Measurements from ENCODE around the gene HECTD1.
"Not testable (repeated sequence)": the region's sequence is repeated elsewhere in the genome, so short reads cannot be mapped to it uniquely, and the experiment has no call there.

The HECTD1 gene

DNA sequence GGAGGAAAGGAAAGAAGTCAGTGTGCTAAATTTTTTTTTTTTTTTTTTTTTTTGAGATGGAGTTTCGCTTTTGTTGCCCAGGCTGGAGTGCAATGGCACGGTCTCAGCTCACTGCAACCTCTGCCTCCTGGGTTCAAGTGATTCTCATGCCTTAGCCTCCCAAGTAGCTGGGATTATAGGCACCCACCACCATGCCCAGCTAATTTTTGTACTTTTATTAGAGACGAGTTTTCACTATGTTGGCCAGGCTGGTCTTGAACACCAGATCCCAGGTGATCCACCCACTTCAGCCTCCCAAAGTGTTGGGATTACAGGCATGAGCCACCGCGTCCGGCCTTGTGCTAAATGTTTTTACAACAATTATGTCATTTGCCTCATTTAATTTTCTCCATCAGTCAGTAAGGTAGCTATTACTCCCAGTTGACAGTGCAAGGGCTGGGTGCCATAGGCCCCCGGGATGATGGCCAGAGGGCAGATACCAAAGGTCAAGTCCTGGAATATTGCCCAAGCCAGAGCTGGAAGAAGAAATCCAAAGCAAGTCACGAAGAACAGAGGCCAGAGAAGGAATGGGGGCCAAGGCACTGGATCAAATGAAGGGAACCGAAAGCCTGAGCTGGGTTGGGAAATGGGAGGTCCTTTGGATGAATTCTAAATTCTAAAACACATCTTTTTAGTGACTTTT, 154.5 kb downstream of the HECTD1 start:
- H3K36me3 ChIP-seq (ENCODE audit: control insufficient read depth in 2 of 2, insufficient read depth in 1 of 2, low read length in 2 of 2); H3K4me1 ChIP-seq (ENCODE audit: control insufficient read depth, insufficient read depth, low read length); H3K27ac ChIP-seq (ENCODE audit: extremely low read depth, low read depth, low read length); H3K4me3 ChIP-seq (ENCODE audit: low read depth, low read length); H3K9me3 ChIP-seq (ENCODE audit: control insufficient read depth, insufficient read depth, low read depth, low read length); POLR2A ChIA-PET: not testable (repeated sequence)
- 0 out of 2 replicates have a peak, but pooled peaks have one; percentile 9 for TF ChIP-seq ZNF629 (tag by site-specific recombination; IDR thresholded peaks at IDR 0.05)
- CTCF ChIA-PET = interaction anchor here (0.7 kb wide), 2 partner anchors 16 to 53 kb away, joined by 3 to 4 read pairs; no protein-coding TSS in a partner anchor

DNA sequence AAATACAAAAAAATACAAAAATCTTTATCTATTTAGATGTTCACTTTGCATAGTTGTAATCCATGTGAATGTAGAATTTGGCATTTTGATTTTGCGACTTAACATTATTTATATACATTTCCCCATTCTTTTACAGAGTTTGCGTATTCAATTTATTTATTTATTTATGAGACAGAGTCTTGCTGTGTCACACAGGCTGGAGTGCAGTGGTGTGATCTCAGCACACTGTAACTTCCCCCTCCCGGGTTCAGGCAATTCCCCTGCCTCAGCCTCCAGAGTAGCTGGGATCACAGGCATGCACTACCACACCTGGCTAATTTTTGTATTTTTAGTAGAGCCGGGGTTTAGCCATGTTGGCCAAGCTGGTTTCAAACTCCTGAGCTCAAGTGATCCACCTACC, 156.1 kb downstream of the HECTD1 start:
- H3K4me3 ChIP-seq (ENCODE audit: low read depth, low read length) = no peak overlapping the region
- H3K36me3 ChIP-seq (ENCODE audit: control insufficient read depth in 2 of 2, insufficient read depth in 1 of 2, low read length in 2 of 2) = no peaks in the 10 kb centered on the region; a peak in 1 of 3 replicates
- H3K27ac ChIP-seq (ENCODE audit: extremely low read depth, low read depth, low read length) = no peak overlapping the region
- no peak for TF ChIP-seq ZNF292 (tag by site-specific recombination; IDR thresholded peaks at IDR 0.05; ENCODE audit: borderline replicate concordance, low read depth)
- TF ChIP-seq ZNF10 (tag by site-specific recombination; IDR thresholded peaks at IDR 0.05) = no peak
- no peak for TF ChIP-seq YY2 (tag by site-specific recombination; IDR thresholded peaks at IDR 0.05)
- TF ChIP-seq ZNF624 (tag by site-specific recombination; IDR thresholded peaks at IDR 0.05) = no peak
- TF ChIP-seq ZNF223 (tag by site-specific recombination; IDR thresholded peaks at IDR 0.05) = no peak
- no peak for TF ChIP-seq KLF8 (tag by site-specific recombination; IDR thresholded peaks at IDR 0.05)
- no peak for TF ChIP-seq ZNF600 (tag by site-specific recombination; IDR thresholded peaks at IDR 0.05)
- TF ChIP-seq KLF16 (tag by site-specific recombination; IDR thresholded peaks at IDR 0.05) = no peak
- TF ChIP-seq, protein P1, sequence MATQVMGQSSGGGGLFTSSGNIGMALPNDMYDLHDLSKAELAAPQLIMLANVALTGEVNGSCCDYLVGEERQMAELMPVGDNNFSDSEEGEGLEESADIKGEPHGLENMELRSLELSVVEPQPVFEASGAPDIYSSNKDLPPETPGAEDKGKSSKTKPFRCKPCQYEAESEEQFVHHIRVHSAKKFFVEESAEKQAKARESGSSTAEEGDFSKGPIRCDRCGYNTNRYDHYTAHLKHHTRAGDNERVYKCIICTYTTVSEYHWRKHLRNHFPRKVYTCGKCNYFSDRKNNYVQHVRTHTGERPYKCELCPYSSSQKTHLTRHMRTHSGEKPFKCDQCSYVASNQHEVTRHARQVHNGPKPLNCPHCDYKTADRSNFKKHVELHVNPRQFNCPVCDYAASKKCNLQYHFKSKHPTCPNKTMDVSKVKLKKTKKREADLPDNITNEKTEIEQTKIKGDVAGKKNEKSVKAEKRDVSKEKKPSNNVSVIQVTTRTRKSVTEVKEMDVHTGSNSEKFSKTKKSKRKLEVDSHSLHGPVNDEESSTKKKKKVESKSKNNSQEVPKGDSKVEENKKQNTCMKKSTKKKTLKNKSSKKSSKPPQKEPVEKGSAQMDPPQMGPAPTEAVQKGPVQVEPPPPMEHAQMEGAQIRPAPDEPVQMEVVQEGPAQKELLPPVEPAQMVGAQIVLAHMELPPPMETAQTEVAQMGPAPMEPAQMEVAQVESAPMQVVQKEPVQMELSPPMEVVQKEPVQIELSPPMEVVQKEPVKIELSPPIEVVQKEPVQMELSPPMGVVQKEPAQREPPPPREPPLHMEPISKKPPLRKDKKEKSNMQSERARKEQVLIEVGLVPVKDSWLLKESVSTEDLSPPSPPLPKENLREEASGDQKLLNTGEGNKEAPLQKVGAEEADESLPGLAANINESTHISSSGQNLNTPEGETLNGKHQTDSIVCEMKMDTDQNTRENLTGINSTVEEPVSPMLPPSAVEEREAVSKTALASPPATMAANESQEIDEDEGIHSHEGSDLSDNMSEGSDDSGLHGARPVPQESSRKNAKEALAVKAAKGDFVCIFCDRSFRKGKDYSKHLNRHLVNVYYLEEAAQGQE (tag by site-specific recombination; IDR thresholded peaks at IDR 0.05) = no peak
- TF ChIP-seq, protein P2, sequence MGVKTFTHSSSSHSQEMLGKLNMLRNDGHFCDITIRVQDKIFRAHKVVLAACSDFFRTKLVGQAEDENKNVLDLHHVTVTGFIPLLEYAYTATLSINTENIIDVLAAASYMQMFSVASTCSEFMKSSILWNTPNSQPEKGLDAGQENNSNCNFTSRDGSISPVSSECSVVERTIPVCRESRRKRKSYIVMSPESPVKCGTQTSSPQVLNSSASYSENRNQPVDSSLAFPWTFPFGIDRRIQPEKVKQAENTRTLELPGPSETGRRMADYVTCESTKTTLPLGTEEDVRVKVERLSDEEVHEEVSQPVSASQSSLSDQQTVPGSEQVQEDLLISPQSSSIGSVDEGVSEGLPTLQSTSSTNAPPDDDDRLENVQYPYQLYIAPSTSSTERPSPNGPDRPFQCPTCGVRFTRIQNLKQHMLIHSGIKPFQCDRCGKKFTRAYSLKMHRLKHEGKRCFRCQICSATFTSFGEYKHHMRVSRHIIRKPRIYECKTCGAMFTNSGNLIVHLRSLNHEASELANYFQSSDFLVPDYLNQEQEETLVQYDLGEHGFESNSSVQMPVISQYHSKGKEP (tag by site-specific recombination; IDR thresholded peaks at IDR 0.05) = no peak
- TF ChIP-seq SALL2 (tag by site-specific recombination; IDR thresholded peaks at IDR 0.05; ENCODE audit: borderline replicate concordance) = no peak
- TF ChIP-seq, protein P3, sequence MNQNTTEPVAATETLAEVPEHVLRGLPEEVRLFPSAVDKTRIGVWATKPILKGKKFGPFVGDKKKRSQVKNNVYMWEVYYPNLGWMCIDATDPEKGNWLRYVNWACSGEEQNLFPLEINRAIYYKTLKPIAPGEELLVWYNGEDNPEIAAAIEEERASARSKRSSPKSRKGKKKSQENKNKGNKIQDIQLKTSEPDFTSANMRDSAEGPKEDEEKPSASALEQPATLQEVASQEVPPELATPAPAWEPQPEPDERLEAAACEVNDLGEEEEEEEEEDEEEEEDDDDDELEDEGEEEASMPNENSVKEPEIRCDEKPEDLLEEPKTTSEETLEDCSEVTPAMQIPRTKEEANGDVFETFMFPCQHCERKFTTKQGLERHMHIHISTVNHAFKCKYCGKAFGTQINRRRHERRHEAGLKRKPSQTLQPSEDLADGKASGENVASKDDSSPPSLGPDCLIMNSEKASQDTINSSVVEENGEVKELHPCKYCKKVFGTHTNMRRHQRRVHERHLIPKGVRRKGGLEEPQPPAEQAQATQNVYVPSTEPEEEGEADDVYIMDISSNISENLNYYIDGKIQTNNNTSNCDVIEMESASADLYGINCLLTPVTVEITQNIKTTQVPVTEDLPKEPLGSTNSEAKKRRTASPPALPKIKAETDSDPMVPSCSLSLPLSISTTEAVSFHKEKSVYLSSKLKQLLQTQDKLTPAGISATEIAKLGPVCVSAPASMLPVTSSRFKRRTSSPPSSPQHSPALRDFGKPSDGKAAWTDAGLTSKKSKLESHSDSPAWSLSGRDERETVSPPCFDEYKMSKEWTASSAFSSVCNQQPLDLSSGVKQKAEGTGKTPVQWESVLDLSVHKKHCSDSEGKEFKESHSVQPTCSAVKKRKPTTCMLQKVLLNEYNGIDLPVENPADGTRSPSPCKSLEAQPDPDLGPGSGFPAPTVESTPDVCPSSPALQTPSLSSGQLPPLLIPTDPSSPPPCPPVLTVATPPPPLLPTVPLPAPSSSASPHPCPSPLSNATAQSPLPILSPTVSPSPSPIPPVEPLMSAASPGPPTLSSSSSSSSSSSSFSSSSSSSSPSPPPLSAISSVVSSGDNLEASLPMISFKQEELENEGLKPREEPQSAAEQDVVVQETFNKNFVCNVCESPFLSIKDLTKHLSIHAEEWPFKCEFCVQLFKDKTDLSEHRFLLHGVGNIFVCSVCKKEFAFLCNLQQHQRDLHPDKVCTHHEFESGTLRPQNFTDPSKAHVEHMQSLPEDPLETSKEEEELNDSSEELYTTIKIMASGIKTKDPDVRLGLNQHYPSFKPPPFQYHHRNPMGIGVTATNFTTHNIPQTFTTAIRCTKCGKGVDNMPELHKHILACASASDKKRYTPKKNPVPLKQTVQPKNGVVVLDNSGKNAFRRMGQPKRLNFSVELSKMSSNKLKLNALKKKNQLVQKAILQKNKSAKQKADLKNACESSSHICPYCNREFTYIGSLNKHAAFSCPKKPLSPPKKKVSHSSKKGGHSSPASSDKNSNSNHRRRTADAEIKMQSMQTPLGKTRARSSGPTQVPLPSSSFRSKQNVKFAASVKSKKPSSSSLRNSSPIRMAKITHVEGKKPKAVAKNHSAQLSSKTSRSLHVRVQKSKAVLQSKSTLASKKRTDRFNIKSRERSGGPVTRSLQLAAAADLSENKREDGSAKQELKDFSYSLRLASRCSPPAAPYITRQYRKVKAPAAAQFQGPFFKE (tag by site-specific recombination; IDR thresholded peaks at IDR 0.05; ENCODE audit: borderline replicate concordance) = no peak
- TF ChIP-seq, protein P4, sequence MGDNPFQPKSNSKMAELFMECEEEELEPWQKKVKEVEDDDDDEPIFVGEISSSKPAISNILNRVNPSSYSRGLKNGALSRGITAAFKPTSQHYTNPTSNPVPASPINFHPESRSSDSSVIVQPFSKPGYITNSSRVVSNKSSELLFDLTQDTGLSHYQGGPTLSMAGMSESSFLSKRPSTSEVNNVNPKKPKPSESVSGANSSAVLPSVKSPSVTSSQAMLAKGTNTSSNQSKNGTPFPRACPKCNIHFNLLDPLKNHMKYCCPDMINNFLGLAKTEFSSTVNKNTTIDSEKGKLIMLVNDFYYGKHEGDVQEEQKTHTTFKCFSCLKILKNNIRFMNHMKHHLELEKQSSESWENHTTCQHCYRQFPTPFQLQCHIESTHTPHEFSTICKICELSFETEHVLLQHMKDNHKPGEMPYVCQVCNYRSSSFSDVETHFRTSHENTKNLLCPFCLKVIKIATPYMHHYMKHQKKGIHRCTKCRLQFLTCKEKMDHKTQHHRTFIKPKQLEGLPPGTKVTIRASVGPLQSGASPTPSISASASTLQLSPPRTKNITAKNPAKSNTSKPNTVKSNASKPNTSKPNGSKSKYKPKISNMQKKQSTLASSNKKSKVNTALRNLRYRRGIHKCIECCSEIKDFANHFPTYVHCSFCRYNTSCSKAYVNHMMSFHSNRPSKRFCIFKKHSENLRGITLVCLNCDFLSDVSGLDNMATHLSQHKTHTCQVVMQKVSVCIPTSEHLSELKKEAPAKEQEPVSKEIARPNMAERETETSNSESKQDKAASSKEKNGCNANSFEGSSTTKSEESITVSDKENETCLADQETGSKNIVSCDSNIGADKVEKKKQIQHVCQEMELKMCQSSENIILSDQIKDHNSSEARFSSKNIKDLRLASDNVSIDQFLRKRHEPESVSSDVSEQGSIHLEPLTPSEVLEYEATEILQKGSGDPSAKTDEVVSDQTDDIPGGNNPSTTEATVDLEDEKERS (tag by site-specific recombination; IDR thresholded peaks at IDR 0.05) = no peak
- H3K9me3 ChIP-seq (ENCODE audit: control insufficient read depth, insufficient read depth, low read depth, low read length) = no peaks in the 10 kb centered on the region
- POLR2A ChIA-PET = no interaction called here
- no peaks in the 10 kb centered on the region for H3K4me1 ChIP-seq (ENCODE audit: control insufficient read depth, insufficient read depth, low read length)
- CTCF ChIA-PET = no interaction called here
